HuH-7 (cell line): Measurements from ENCODE around the gene ALG2.
A peak's percentile ranks its signal among the peaks of the same experiment; 100 is the strongest.

Source experiments
- DNase-seq: peaks from one replicate; pipeline ENCODE4 v3.0.0; 2011; ENCODE audit warnings: low spot score

Gene ALG2

GRCh38 chr9:99221621-99222415 lies at the start of gene ALG2, which contains the start of gene SEC61B:
Gene ALG2 (minus strand): TSS chr9:99221942. CDS start chr9:99221894, 48 bp downstream.
Gene SEC61B (plus strand): TSS chr9:99222282. CDS start chr9:99222364, 82 bp downstream.
- peak; percentile 94 for DNase-seq

GRCh38 chr9:99270491-99270890 lies 48.7 kb upstream of the ALG2 start:
- no peak for DNase-seq

- DNase-seq: no peak
Measured at GRCh38 chr9:99269416-99269815, 47.7 kb upstream of the ALG2 start.

- peak; percentile 60 for DNase-seq
Measured at GRCh38 chr9:99266255-99267023, 44.7 kb upstream of the ALG2 start.

- no peak for DNase-seq
Measured at GRCh38 chr9:99265691-99266090, 43.9 kb upstream of the ALG2 start.

GRCh38 chr9:99264070-99264680 lies 42.4 kb upstream of the ALG2 start:
- no peak for DNase-seq

- DNase-seq: no peak
Measured at GRCh38 chr9:99262949-99263418, 41.2 kb upstream of the ALG2 start.

GRCh38 chr9:99261923-99262322 lies 40.2 kb upstream of the ALG2 start:
- DNase-seq: no peak

GRCh38 chr9:99259231-99259918 lies 37.6 kb upstream of the ALG2 start:
- no peak for DNase-seq

- no peak for DNase-seq
Measured at GRCh38 chr9:99257723-99258389, 36.1 kb upstream of the ALG2 start.

- no peak for DNase-seq
Measured at GRCh38 chr9:99255651-99256050, 33.9 kb upstream of the ALG2 start.

- no peak for DNase-seq
Measured at GRCh38 chr9:99253772-99254431, 32.2 kb upstream of the ALG2 start.

GRCh38 chr9:99253134-99253533 lies 31.4 kb upstream of the ALG2 start:
- DNase-seq: no peak

GRCh38 chr9:99251157-99251556 lies 29.4 kb upstream of the ALG2 start:
- DNase-seq: no peak

GRCh38 chr9:99249619-99250018 lies 27.9 kb upstream of the ALG2 start:
- DNase-seq: no peak

- DNase-seq: no peak
Measured at GRCh38 chr9:99244344-99245260, 22.9 kb upstream of the ALG2 start.

- DNase-seq: no peak
Measured at GRCh38 chr9:99241106-99241505, 19.4 kb upstream of the ALG2 start.

GRCh38 chr9:99239341-99240060 lies 17.8 kb upstream of the ALG2 start:
- DNase-seq: no peak

GRCh38 chr9:99238331-99238730 lies 16.6 kb upstream of the ALG2 start:
- DNase-seq: no peak
